Adrenal gland (tissue), 12 donors: ENCODE measurements around the gene SPC25. TPM values are rescaled to one million over a fixed set of nuclear protein-coding genes. Genes with fewer than 3 reads are reported as not detected.

Source experiments
- DNase-seq, 7 donors: peaks; one replicate each; pipeline ENCODE4 v3.0.0-alpha.2; 2019 to 2020
- H3K27ac ChIP-seq, 5 donors: fragments of 200-600 bp; sonication (generic) in 4 of 5; 1 replicate in 3 of 5; 2 replicates in 2 of 5; pipeline versions ENCODE4 v1.5.1 to v1.8.0; 2016 to 2020; ENCODE audit warnings: mild to moderate bottlenecking in 1 of 5
- H3K27me3 ChIP-seq: fragments of 200-600 bp; 2 replicates; pipeline ENCODE4 v1.8.0; 2021
- H3K36me3 ChIP-seq, 2 donors: fragments of 200-600 bp; replicated peaks in 1 of 2; 1 replicate in 1 of 2; 2 replicates in 1 of 2; pipeline versions ENCODE4 v1.5.1 to v1.8.0; 2018 to 2022
- H3K4me1 ChIP-seq, 2 donors: fragments of 200-600 bp; replicated peaks in 1 of 2; 1 replicate in 1 of 2; 2 replicates in 1 of 2; pipeline versions ENCODE4 v1.5.1 to v1.8.0; 2018 to 2021
- H3K4me3 ChIP-seq, 4 donors: fragments of 200-600 bp; sonication (generic) in 3 of 4; one replicate each; pipeline ENCODE4 v1.5.1; 2016 to 2018
- H3K9me3 ChIP-seq, 3 donors: fragments of 200-600 bp; sonication (generic) in 1 of 3; replicated peaks in 1 of 3; 1 replicate in 2 of 3; 2 replicates in 1 of 3; pipeline versions ENCODE4 v1.5.1 to v1.8.0; 2016 to 2021
- POLR2A ChIP-seq, 2 donors: fragments of 450-650 bp; IDR thresholded peaks; one replicate each; pipeline ENCODE4 v1.6.1; 2017; ENCODE audit warnings: antibody characterized with exemption in 2 of 2, mild to moderate bottlenecking in 2 of 2, moderate library complexity in 1 of 2
- WGBS, 4 donors: extraction: QIAGEN DNeasy Blood & Tissue Kit in 2 of 4; methylation state at CpG; one replicate each; pipeline versions ENCODE4 v1.1.5 to v1.1.7; 2013 to 2017; 5-methylcytosine and 5-hydroxymethylcytosine counted together
- intact Hi-C, 2 donors: fragments of 100-400 bp; cut with DNase I; formaldehyde crosslinking; loops; one replicate each; pipeline versions ENCODE4 v1.14.1 to v1.15.0; 2022 to 2023
- polyA plus RNA-seq, 3 donors: library from polyadenylated mRNA; stranded (reverse); fragments of 200-250 nt in 2 of 3; fragments of 350-450 nt in 1 of 3; fragmentation: Illumina TruSeq in 1 of 3; extraction: RNeasy Lipid Tissue Mini Kit (QIAGEN cat#74804) in 1 of 3; gene quantifications; one replicate each; pipeline ENCODE4 v1.2.3, GENCODE V29; 2013 to 2014
- total RNA-seq, 9 donors: library from RNA; depleted of rRNA in 4 of 9; stranded (reverse); fragments of >200 nt in 4 of 9; fragments of 120-200 nt in 1 of 9; fragmentation: NEBNext Ultra II Directional in 1 of 9; extraction: Animal tissue kit (Norgen Biotek cat#: 25700) in 1 of 9; gene quantifications; one replicate each; pipeline versions ENCODE4 v1.1.0 to v1.2.4, GENCODE V29; 2013 to 2023
- TF ChIP-seq, protein P1 (sequence below), 6 experiments: fragments of 450-650 bp in 4 of 6; fragments of 200-600 bp in 2 of 6; sonication (generic) in 1 of 6; IDR thresholded peaks; 1 replicate in 5 of 6; 2 replicates in 1 of 6; pipeline versions ENCODE4 v1.5.1 to v1.8.0; 2016 to 2021; ENCODE audit warnings: antibody characterized with exemption in 6 of 6, mild to moderate bottlenecking in 2 of 6, moderate library complexity in 1 of 6
- donor health status: healthy with polysubstance abuse.
- donor health status: Bipolar disorder and iron deficiency.
- donor health status: DM: yes; HTN: yes; CAD: no.
- donor health status: DM: no; HTN: no; CAD: no.
- donor health status: DM: no; HTN: no; CAD: no.
- donor health status: DM: yes; HTN: yes; CAD: no.

The SPC25 gene
- total and polyA plus RNA-seq, 12 donors = 0.38 to 8.6 (median 1.3) TPM; not detected in 2

DNA sequence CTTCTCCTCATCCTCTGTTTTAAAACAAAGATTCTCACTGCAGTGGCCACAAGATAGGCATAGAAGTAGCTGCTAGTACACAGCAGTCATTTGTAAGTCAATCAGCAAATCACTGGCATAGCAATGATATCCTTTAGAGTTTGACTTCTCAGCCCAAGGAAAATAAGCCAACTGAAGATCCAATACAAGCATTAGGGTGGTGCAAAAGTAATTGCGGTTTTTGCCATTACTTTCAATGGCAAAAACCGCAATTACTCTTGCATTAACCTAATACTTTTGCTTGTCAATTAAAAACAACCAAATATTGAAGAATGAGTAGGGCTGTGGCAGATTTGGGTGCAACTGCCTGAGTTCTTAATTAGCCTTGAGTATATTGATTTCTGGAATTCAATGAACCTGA lies 13.7 kb upstream of the SPC25 start:
- intact Hi-C loops = no loop called here
- no peaks in the 10 kb centered on the region for H3K4me1 ChIP-seq
- no peak for TF ChIP-seq POLR2A (IDR thresholded peaks at IDR 0.05)
- TF ChIP-seq, protein P1, sequence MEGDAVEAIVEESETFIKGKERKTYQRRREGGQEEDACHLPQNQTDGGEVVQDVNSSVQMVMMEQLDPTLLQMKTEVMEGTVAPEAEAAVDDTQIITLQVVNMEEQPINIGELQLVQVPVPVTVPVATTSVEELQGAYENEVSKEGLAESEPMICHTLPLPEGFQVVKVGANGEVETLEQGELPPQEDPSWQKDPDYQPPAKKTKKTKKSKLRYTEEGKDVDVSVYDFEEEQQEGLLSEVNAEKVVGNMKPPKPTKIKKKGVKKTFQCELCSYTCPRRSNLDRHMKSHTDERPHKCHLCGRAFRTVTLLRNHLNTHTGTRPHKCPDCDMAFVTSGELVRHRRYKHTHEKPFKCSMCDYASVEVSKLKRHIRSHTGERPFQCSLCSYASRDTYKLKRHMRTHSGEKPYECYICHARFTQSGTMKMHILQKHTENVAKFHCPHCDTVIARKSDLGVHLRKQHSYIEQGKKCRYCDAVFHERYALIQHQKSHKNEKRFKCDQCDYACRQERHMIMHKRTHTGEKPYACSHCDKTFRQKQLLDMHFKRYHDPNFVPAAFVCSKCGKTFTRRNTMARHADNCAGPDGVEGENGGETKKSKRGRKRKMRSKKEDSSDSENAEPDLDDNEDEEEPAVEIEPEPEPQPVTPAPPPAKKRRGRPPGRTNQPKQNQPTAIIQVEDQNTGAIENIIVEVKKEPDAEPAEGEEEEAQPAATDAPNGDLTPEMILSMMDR (IDR thresholded peaks at IDR 0.05) = no peak
- H3K9me3 ChIP-seq = no peaks in the 10 kb centered on the region
- H3K36me3 ChIP-seq = no peaks in the 10 kb centered on the region
- H3K27ac ChIP-seq = no peak overlapping the region
- H3K27me3 ChIP-seq = no peaks in the 10 kb centered on the region
- no peak overlapping the region for H3K4me3 ChIP-seq
- 82 to 92% (median 91%) methylated on average over 2 of the region's 2 CpGs for WGBS, 4 donors
- DNase-seq = no peak

- Histone ChIP-seq H3K4me1 (no peaks in the 10 kb centered on the region), H3K27ac (no peak within 1 kb of the TSS), H3K27me3 (no peaks in the 10 kb centered on the region), H3K4me3 (peak within 1 kb of the TSS in 1 of 4 donors; percentile 33), H3K9me3 (no peaks in the 10 kb centered on the region), H3K36me3 (no peaks in the 10 kb centered on the region)
- 64 to 78% (median 67%) methylated on average over 5 of the region's 5 CpGs for WGBS, 4 donors
- no peak for DNase-seq
- intact Hi-C loops = no loop called here
- no peak for TF ChIP-seq POLR2A (IDR thresholded peaks at IDR 0.05)
Measured at GRCh38 chr2:168901003-168901402, 10.8 kb upstream of the SPC25 start, which contains the start of gene G6PC2. TSS of gene G6PC2 (plus strand) at chr2:168901291. CDS start at chr2:168901332, 41 bp downstream.

GRCh38 chr2:168897449-168897848 lies 7.2 kb upstream of the SPC25 start:
- Histone ChIP-seq H3K4me1 (no peaks in the 10 kb centered on the region), H3K27me3 (no peaks in the 10 kb centered on the region), H3K9me3 (no peaks in the 10 kb centered on the region), H3K27ac (no peak overlapping the region), H3K36me3 (no peaks in the 10 kb centered on the region), H3K4me3 (no peak overlapping the region)
- no peak for TF ChIP-seq POLR2A (IDR thresholded peaks at IDR 0.05)
- TF ChIP-seq, protein P1 (IDR thresholded peaks at IDR 0.05) = no peak
- DNase-seq = no peak
- intact Hi-C loops = no loop called here
- WGBS, 4 donors = 50 to 89% (median 56%) methylated on average over 1 of the region's 1 CpG

DNA sequence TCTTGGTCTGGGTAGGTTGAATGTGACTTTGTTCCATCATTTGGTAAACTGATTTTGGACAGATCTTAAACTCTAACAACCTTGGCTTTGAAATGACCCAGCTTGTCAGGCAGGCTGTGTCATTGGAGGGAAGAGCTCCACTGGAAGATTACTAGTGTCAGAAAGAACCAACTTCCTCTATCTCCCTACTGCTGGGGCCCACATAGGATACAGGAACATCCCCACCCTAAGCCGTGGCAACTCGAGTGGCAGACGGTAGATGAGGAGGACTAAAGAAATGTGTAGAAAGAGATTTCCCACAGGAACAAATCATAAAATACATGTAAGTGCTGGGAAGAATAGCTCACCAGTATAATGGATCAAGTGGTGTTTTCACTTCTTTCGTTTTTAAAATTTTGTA lies 6.6 kb upstream of the SPC25 start:
- no peak overlapping the region for H3K27ac ChIP-seq
- H3K27me3 ChIP-seq = no peaks in the 10 kb centered on the region
- TF ChIP-seq, protein P1 (IDR thresholded peaks at IDR 0.05) = no peak
- no peak for TF ChIP-seq POLR2A (IDR thresholded peaks at IDR 0.05)
- no peaks in the 10 kb centered on the region for H3K9me3 ChIP-seq
- WGBS, 4 donors = 54 to 67% (median 59%) methylated on average over 4 of the region's 4 CpGs
- no peaks in the 10 kb centered on the region for H3K36me3 ChIP-seq
- no peaks in the 10 kb centered on the region for H3K4me1 ChIP-seq
- intact Hi-C loops = no loop called here
- DNase-seq = no peak
- no peak overlapping the region for H3K4me3 ChIP-seq

DNA sequence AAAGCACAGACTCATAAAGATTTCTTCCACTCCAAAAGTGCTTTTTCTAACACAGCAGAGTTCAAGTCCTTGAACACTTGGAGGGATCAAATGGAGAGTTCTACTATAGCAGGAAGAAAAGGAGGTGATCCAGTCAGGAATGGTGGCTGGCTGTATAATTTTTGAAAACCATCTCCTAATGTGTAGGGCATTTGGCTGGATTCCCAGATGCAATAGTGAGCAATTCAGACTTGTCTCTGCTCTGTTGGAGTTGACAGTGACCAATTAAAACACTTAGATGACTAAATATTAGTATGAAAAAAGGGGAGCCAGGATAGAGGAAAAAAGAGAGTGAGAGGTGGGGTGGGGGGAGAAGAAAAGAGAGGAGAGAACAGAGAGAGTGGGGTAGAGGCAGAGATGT lies 5.5 kb upstream of the SPC25 start:
- Histone ChIP-seq H3K9me3 (no peaks in the 10 kb centered on the region), H3K27ac (no peak overlapping the region), H3K27me3 (no peaks in the 10 kb centered on the region), H3K4me1 (no peaks in the 10 kb centered on the region), H3K36me3 (no peaks in the 10 kb centered on the region), H3K4me3 (no peak overlapping the region)
- TF ChIP-seq POLR2A (IDR thresholded peaks at IDR 0.05) = no peak
- TF ChIP-seq, protein P1 (IDR thresholded peaks at IDR 0.05) = no peak
- DNase-seq = no peak
- intact Hi-C loops = no loop called here
